H1 (cell line): ENCODE results near the gene ZNF776. TPM values are rescaled to one million over a fixed set of nuclear protein-coding genes. Genes with fewer than 3 reads are reported as not detected.
A peak's percentile ranks its signal among the peaks of the same experiment; 100 is the strongest.

ENCODE experiments used
- CTCF ChIA-PET: fragments of 300-600 bp; sonication (Branson Sonifier 250); formaldehyde crosslinking; loops from one replicate; lab custom pipeline; 2021; ENCODE audit not compliant: partially characterized antibody; lab: Charles Lee
- POLR2A ChIA-PET: fragments of 300-600 bp; sonication (Branson Sonifier 250); formaldehyde crosslinking; loops from one replicate; lab custom pipeline; 2021; ENCODE audit warnings: inconsistent platforms; ENCODE audit not compliant: partially characterized antibody; lab: Charles Lee
- DNase-seq, 2 experiments: peaks; one replicate each; pipeline versions ENCODE4 v3.0.0 to v3.0.0-alpha.2; 2010 to 2022; ENCODE audit warnings: low spot score in 2 of 2, low read depth in 1 of 2, mixed read lengths in 1 of 2
- FAIRE-seq: peaks from 2 replicates; lab custom pipeline; 2011; peaks lifted over from hg19 to GRCh38; lab: Jason Lieb, UNC
- H2AFZ ChIP-seq: 2 replicates; pipeline ENCODE4 v1.8.1; 2012; ENCODE audit warnings: low read length, inconsistent platforms
- H2AK5ac ChIP-seq: 2 replicates; pipeline ENCODE4 v1.6.1; 2013; ENCODE audit warnings: low read depth, low read length
- H2BK120ac ChIP-seq: replicated peaks from 2 replicates; pipeline ENCODE3; 2013; ENCODE audit warnings: low read depth, low read length, inconsistent platforms
- H2BK12ac ChIP-seq: 2 replicates; pipeline ENCODE4 v1.6.1; 2013; ENCODE audit warnings: low read depth, low read length
- H2BK15ac ChIP-seq: 2 replicates; pipeline ENCODE4 v1.6.1; 2013; ENCODE audit warnings: low read length
- H2BK20ac ChIP-seq: 2 replicates; pipeline ENCODE4 v1.6.1; 2013; ENCODE audit warnings: low read length
- H2BK5ac ChIP-seq: 2 replicates; pipeline ENCODE4 v1.6.1; 2013; ENCODE audit warnings: low read depth, low read length
- H3K14ac ChIP-seq: 2 replicates; pipeline ENCODE4 v1.6.1; 2013; ENCODE audit warnings: inconsistent platforms; ENCODE audit not compliant: insufficient read length
- H3K18ac ChIP-seq: 2 replicates; pipeline ENCODE4 v1.6.1; 2013; ENCODE audit warnings: low read length; ENCODE audit errors: extremely low read depth
- H3K23ac ChIP-seq: 2 replicates; pipeline ENCODE4 v1.6.1; 2013; ENCODE audit warnings: inconsistent platforms; ENCODE audit not compliant: insufficient read length
- H3K23me2 ChIP-seq: 2 replicates; pipeline ENCODE4 v1.6.1; 2013; ENCODE audit warnings: low read depth, low read length
- H3K27ac ChIP-seq: 2 replicates; pipeline ENCODE4 v1.6.1; 2011; ENCODE audit warnings: low read depth, low read length, inconsistent platforms
- H3K27me3 ChIP-seq, 4 experiments: replicated peaks in 1 of 4; 1 replicate in 1 of 4; 2 replicates in 3 of 4; pipeline versions ENCODE4 v1.6.1 to v1.8.1; 2011 to 2013; ENCODE audit warnings: low read length in 3 of 4, mild to moderate bottlenecking in 3 of 4, inconsistent platforms in 2 of 4, mixed read lengths in 2 of 4, moderate library complexity in 1 of 4; ENCODE audit not compliant: control insufficient read depth in 3 of 4, insufficient read depth in 3 of 4; ENCODE audit errors: extremely low read depth in 1 of 4
- H3K36me3 ChIP-seq, 4 experiments: 2 replicates each; pipeline versions ENCODE4 v1.6.1 to v1.8.1; 2011 to 2013; ENCODE audit warnings: mild to moderate bottlenecking in 4 of 4, low read length in 3 of 4, moderate library complexity in 2 of 4, control low read depth in 1 of 4, inconsistent platforms in 1 of 4; ENCODE audit not compliant: insufficient read depth in 4 of 4, control insufficient read depth in 2 of 4
- H3K4ac ChIP-seq: replicated peaks from 2 replicates; pipeline ENCODE3; 2013; ENCODE audit warnings: low read length, low read depth, mixed read lengths, inconsistent platforms; ENCODE audit not compliant: insufficient read length
- H3K4me1 ChIP-seq, 4 experiments: replicated peaks in 1 of 4; 1 replicate in 1 of 4; 2 replicates in 3 of 4; pipeline versions ENCODE4 v1.6.1 to v1.8.1; 2011 to 2013; ENCODE audit warnings: low read length in 3 of 4, inconsistent platforms in 2 of 4, mixed read lengths in 1 of 4; ENCODE audit not compliant: insufficient read depth in 4 of 4, control insufficient read depth in 3 of 4
- H3K4me2 ChIP-seq, 2 experiments: 2 replicates each; pipeline versions ENCODE4 v1.6.1 to v1.8.1; 2011 to 2013; ENCODE audit warnings: low read depth in 2 of 2, low read length in 2 of 2, control low read depth in 1 of 2, inconsistent platforms in 1 of 2, mild to moderate bottlenecking in 1 of 2; ENCODE audit not compliant: insufficient read depth in 1 of 2
- H3K4me3 ChIP-seq, 4 experiments: fragments of 200-600, 300-600 bp in 1 of 4; sonication (generic), shearing (Covaris generic), sonication (Bioruptor Twin) in 1 of 4; 2 replicates each; pipeline versions ENCODE4 v1.5.1 to v1.8.1; 2011 to 2016; ENCODE audit warnings: low read length in 4 of 4, low read depth in 3 of 4, control low read depth in 2 of 4, inconsistent platforms in 2 of 4, mild to moderate bottlenecking in 2 of 4, mixed read lengths in 1 of 4, moderate library complexity in 1 of 4; ENCODE audit not compliant: insufficient read depth in 2 of 4; ENCODE audit errors: extremely low read depth in 1 of 4
- H3K56ac ChIP-seq: replicated peaks from 2 replicates; pipeline ENCODE3; 2013; ENCODE audit warnings: low read depth, mild to moderate bottlenecking, mixed read lengths, low read length, inconsistent platforms; ENCODE audit not compliant: insufficient read length
- H3K79me1 ChIP-seq: 2 replicates; pipeline ENCODE4 v1.6.1; 2013; ENCODE audit warnings: low read depth, low read length, control low read depth
- H3K79me2 ChIP-seq, 2 experiments: 2 replicates each; pipeline versions ENCODE4 v1.6.1 to v1.8.1; 2012 to 2013; ENCODE audit warnings: low read length in 2 of 2, mild to moderate bottlenecking in 2 of 2, inconsistent platforms in 1 of 2; ENCODE audit not compliant: insufficient read depth in 2 of 2, control insufficient read depth in 1 of 2
- H3K9ac ChIP-seq, 4 experiments: replicated peaks in 1 of 4; 1 replicate in 1 of 4; 2 replicates in 3 of 4; pipeline versions ENCODE4 v1.6.1 to v1.8.1; 2011 to 2013; ENCODE audit warnings: low read depth in 3 of 4, low read length in 3 of 4, control low read depth in 2 of 4, mild to moderate bottlenecking in 2 of 4, moderate library complexity in 2 of 4, inconsistent platforms in 1 of 4; ENCODE audit errors: extremely low read depth in 1 of 4
- H3K9me3 ChIP-seq, 2 experiments: 2 replicates each; pipeline versions ENCODE4 v1.6.1 to v1.8.1; 2012 to 2013; ENCODE audit warnings: mild to moderate bottlenecking in 2 of 2, moderate library complexity in 2 of 2, control low read depth in 1 of 2, inconsistent platforms in 1 of 2, low read depth in 1 of 2, low read length in 1 of 2, mixed read lengths in 1 of 2; ENCODE audit not compliant: insufficient read depth in 2 of 2
- H4K20me1 ChIP-seq, 2 experiments: replicated peaks in 1 of 2; 2 replicates each; pipeline versions ENCODE3 to v1.8.1; 2011 to 2013; ENCODE audit warnings: inconsistent platforms in 2 of 2, low read length in 2 of 2, mild to moderate bottlenecking in 1 of 2; ENCODE audit not compliant: insufficient read depth in 2 of 2, control insufficient read depth in 1 of 2
- H4K5ac ChIP-seq: 2 replicates; pipeline ENCODE4 v1.6.1; 2013; ENCODE audit warnings: low read length, low read depth, mixed read lengths, inconsistent platforms; ENCODE audit not compliant: insufficient read length
- H4K8ac ChIP-seq: 2 replicates; pipeline ENCODE4 v1.8.0; 2013; ENCODE audit warnings: mild to moderate bottlenecking, moderate library complexity, low read length, inconsistent platforms; ENCODE audit not compliant: insufficient read depth; ENCODE audit errors: extremely low read depth
- H4K91ac ChIP-seq: replicated peaks from 2 replicates; pipeline ENCODE3; 2013; ENCODE audit warnings: low read length, mixed read lengths, inconsistent platforms; ENCODE audit not compliant: insufficient read length
- CEBPB ChIP-seq: IDR thresholded peaks from 2 replicates; pipeline ENCODE4 v1.6.1; 2012; ENCODE audit warnings: low read depth, low read length
- EP300 ChIP-seq, 2 experiments: IDR thresholded peaks; 1 replicate in 1 of 2; 2 replicates in 1 of 2; pipeline ENCODE4 v1.6.1; 2011 to 2012; ENCODE audit warnings: low read depth in 2 of 2, low read length in 2 of 2, mild to moderate bottlenecking in 2 of 2, borderline replicate concordance in 1 of 2, inconsistent platforms in 1 of 2, moderate library complexity in 1 of 2
- KDM5A ChIP-seq: fragments of 200-600 bp; IDR thresholded peaks from 2 replicates; pipeline ENCODE4 v1.7.1; 2012; ENCODE audit warnings: mild to moderate bottlenecking, low read length, inconsistent platforms, mixed read lengths
- PHF8 ChIP-seq: fragments of 200-600 bp; sonication (generic); conservative IDR thresholded peaks from 2 replicates; pipeline ENCODE4 v1.7.1; 2012; ENCODE audit warnings: low read depth, mild to moderate bottlenecking, inconsistent platforms, low read length, moderate library complexity
- POLR2A ChIP-seq, 2 experiments: IDR thresholded peaks; 1 replicate in 1 of 2; 2 replicates in 1 of 2; pipeline ENCODE4 v1.6.1; 2011; ENCODE audit warnings: low read depth in 2 of 2, low read length in 2 of 2, mild to moderate bottlenecking in 2 of 2; ENCODE audit errors: control extremely low read depth in 1 of 2
- POLR2AphosphoS5 ChIP-seq: IDR thresholded peaks from 2 replicates; pipeline ENCODE4 v1.6.1; 2011; ENCODE audit warnings: low read depth, low read length
- RFX5 ChIP-seq: IDR thresholded peaks from 2 replicates; pipeline ENCODE4 v1.6.1; 2011; ENCODE audit warnings: low read depth, low read length, improper control_type of control experiment, borderline replicate concordance
- SRF ChIP-seq: IDR thresholded peaks from 2 replicates; pipeline ENCODE4 v1.6.1; 2011; ENCODE audit warnings: mild to moderate bottlenecking, low read depth, low read length, moderate library complexity
- TBP ChIP-seq: IDR thresholded peaks from 2 replicates; pipeline ENCODE4 v1.6.1; 2011; ENCODE audit warnings: low read depth, low read length, improper control_type of control experiment
- WGBS, 2 experiments: shearing (Covaris generic) in 1 of 2; methylation state at CpG; one replicate each; pipeline versions ENCODE4 v1.1.6 to v1.1.7; 2013 to 2015; ENCODE audit warnings: low lambda C conversion rate in 2 of 2, mixed read lengths in 2 of 2, inconsistent platforms in 1 of 2, low coverage in 1 of 2, missing lambda C conversion rate in 1 of 2; ENCODE audit not compliant: insufficient replicate concordance in 2 of 2, insufficient coverage in 1 of 2, insufficient read length in 1 of 2; ENCODE audit errors: extremely low coverage in 1 of 2, missing lambda C conversion rate in 1 of 2; 5-methylcytosine and 5-hydroxymethylcytosine counted together
- polyA plus RNA-seq, 7 experiments: library from polyadenylated mRNA; depleted of rRNA in 3 of 7; stranded (reverse) in 5 of 7; unstranded in 2 of 7; fragments of >200 nt in 5 of 7; fragments of 200-250 nt in 2 of 7; gene quantifications; 1 replicate in 5 of 7; 2 replicates in 1 of 7; 4 replicates in 1 of 7; pipeline versions ENCODE4 v1.2.1 to v1.2.3, GENCODE V29; 2011 to 2013; ENCODE audit warnings: missing spikeins in 2 of 7, mixed read lengths in 2 of 7
- total RNA-seq: library from RNA; stranded (reverse); fragmentation: NEBNext Ultra II Directional; extraction: Animal tissue kit (Norgen Biotek cat#: 25700); gene quantifications from 2 replicates; pipeline ENCODE4 v1.2.1, GENCODE V29; 2021

Gene ZNF776
- total and polyA plus RNA-seq, 2 of the 8 experiments (the other 6 are each of a cell fraction or from before 2014, with no cell fraction given) = 7.8 to 20.5 TPM

DNA sequence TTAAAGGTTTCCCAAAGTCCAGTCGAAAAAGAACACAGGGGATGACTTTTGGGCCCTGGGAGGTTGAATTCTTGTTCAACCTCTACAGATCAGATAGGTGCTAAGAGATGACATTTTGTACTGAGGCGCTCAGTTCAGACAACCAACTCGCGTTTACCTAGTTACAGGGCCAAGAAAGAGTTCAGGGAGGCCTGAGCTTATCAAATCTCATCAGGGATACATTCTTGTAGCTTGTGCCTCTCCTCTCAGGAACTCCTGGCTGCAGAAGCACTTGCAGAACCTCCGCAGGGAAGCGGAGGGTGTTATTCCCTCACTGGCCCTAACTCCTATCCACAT lies 825 bp downstream of the ZNF776 start:
- Histone ChIP-seq H3K27ac (no peak overlapping the region), H4K8ac (no peak overlapping the region)
- POLR2A ChIA-PET = interaction anchor here (0.6 to 2.2 kb wide), 15 partner anchors 11 to 507 kb away, joined by 3 to 23 read pairs (median 3); partner anchors contain the start of genes ZNF154 and ZNF805
- no peak for TF ChIP-seq PHF8
- no peak for TF ChIP-seq CEBPB
- no peak for TF ChIP-seq POLR2AphosphoS5
- TF ChIP-seq POLR2A (IDR thresholded peaks at IDR 0.05; ENCODE audit: control extremely low read depth in 1 of 2, low read depth in 2 of 2, low read length in 2 of 2) = no peak
- no peak for TF ChIP-seq TBP
- no peak for TF ChIP-seq KDM5A
- no peak for TF ChIP-seq EP300 (IDR thresholded peaks at IDR 0.05; ENCODE audit: borderline replicate concordance in 1 of 2, low read depth in 2 of 2, low read length in 2 of 2)
- no peak for TF ChIP-seq RFX5
- TF ChIP-seq SRF = no peak

More for the DNA sequence above, 825 bp downstream of the ZNF776 start:
- Histone ChIP-seq H2AK5ac (no peak overlapping the region), H3K14ac (no peak overlapping the region), H3K4me2 (peak overlapping the region; percentile 74 to 98), H3K27me3 (no peaks in the 10 kb centered on the region), H3K9ac (peak overlapping the region in 3 of 4 experiments; percentile 89 to 99 (median 94); a peak in 6 of 7 replicates), H3K79me1 (peaks cover 22% of the 10 kb centered on the region), H3K4me3 (peak overlapping the region; percentile 94 to 99 (median 98)), H2BK120ac (no peak overlapping the region), H3K23ac (no peak overlapping the region), H4K91ac (no peak overlapping the region), H3K56ac (no peak overlapping the region), H3K79me2 (peaks cover 6 to 36% of the 10 kb centered on the region in 2 experiments), H2AFZ (no peak overlapping the region), H3K18ac (no peak overlapping the region), H4K20me1 (peaks cover 0 to 13% of the 10 kb centered on the region in 2 experiments), H3K4ac (no peak overlapping the region), H2BK5ac (no peak overlapping the region), H2BK12ac (no peak overlapping the region), H3K9me3 (no peaks in the 10 kb centered on the region), H2BK15ac (no peak overlapping the region), H3K36me3 (peaks cover 12 to 30% (median 20%) of the 10 kb centered on the region in 4 experiments), H3K4me1 (peaks cover 0 to 10% (median 5%) of the 10 kb centered on the region in 4 experiments; a peak in 5 of 7 replicates), H2BK20ac (no peak overlapping the region), H3K23me2 (peaks cover 6% of the 10 kb centered on the region; the same call in 1 of the 2 replicates), H4K5ac (no peak overlapping the region)
- CTCF ChIA-PET = interaction anchor here (0.6 to 2.4 kb wide), 7 partner anchors 12 to 673 kb away, joined by 3 to 6 read pairs (median 4); partner anchors contain the start of gene ZNF587B
- no peak for DNase-seq
- 57% methylated on average over 6 of the region's 6 CpGs; no CpG with 5 or more reads in 1 of the 2 experiments for WGBS, 2 experiments
- FAIRE-seq = no peak
